HG03442 (cell line): ENCODE results near the gene PODXL.
"Not testable (repeated sequence)": the region's sequence is repeated elsewhere in the genome, so short reads cannot be mapped to it uniquely, and the experiment has no call there.

Experiments used
- ATAC-seq: cut with Tn5 transposase; IDR thresholded peaks from one replicate; pipeline ENCODE4 v1.9.1; 2021; ENCODE audit warnings: mild to moderate bottlenecking, moderate library complexity; ENCODE audit not compliant: unreplicated experiment

The PODXL gene

DNA sequence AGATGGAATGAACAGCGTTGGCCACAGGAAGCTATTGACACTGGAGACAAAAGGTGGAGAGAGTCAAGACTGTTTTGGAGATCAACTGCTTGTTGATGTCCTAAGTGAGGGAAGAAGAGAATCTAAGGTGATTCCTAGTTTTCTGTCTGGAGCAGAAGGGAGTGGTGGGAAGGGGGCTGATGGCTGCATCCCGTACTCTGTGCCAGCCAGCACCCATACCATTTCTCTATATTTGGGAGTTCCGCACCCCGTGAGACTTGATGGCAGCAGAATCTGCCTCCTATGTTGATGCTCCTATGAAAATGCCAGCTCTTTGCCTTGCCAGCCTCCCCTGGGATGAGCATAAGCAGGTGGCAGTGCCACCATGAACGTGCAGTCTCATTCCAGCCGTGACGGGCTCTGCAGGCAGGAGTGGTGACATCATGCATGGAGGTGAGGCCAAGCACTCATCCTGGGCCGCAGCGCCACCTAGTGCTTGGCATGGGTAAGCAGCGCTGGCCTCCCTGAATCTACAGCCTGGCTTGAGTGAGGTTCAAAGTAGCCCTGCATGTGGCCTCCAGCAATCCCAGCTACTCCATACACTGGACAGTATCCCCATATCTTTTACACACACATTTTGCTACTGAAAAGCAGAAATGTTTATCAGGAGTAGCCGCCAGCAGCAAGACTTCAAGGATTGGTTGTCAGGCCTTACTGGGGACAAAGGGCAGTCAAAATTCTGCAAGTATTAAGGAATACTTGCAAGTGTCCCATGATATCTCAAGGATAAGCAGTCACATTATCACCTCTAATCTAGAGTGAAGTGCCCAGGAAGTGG is 43.0 kb downstream of the PODXL start:
- ATAC-seq, result peak; percentile 83

DNA sequence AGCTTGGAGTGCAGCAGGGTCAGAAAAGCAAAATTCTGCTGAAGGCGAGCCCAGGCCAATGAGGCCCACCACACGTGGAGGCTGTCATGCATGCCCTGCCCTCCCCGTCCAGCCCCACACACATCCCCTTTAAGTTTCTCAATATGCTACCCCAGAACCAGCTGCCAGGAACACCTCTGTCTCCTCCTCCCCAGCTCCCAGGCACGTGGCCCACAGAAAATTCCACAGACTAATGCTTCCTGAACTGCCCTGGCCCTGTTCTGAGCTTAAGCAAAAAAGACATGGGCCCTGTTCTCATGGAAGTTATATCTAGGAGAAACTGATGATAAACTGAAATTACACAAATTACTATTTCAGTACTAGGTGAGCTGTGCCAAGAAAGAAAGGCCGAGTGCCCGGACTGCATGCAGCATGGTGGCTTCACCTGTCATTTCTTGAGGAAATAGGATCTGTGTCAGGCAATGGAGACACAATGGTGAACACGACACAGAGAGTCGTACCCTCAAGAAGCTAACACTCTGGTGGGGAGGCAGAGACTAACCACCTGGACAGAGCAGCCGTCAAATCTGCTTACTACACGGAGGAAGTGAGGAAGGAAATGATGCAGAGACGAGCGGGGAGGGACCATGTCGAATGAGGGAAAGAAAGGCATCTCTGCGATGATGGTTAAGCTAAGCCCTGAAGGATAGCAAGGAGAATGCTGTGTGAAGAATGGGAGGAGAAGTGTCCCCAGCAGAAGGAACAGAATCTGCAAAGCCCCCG is 44.5 kb downstream of the PODXL start:
- ATAC-seq, result no peak

DNA sequence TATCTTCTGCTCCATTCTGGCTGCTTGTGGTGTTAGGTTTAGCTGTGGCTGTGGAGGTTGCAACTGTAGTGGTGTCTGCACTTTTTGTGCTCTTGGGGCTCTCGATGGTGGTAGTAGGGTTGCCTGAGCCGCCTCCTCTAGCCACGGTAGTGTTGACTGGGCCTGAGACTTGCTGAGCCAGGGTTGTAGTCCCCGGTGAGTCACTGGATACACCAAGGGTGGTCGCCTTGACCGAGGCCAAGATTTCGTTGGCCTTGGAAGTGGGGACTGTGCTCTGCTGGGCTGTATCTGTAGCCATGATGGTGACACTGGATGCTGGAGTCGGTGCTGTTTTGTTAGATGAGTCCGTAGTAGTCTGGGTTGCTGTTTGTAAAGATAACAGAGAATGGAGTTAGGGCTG is 45.4 kb downstream of the PODXL start:
- ATAC-seq, result no peak

DNA sequence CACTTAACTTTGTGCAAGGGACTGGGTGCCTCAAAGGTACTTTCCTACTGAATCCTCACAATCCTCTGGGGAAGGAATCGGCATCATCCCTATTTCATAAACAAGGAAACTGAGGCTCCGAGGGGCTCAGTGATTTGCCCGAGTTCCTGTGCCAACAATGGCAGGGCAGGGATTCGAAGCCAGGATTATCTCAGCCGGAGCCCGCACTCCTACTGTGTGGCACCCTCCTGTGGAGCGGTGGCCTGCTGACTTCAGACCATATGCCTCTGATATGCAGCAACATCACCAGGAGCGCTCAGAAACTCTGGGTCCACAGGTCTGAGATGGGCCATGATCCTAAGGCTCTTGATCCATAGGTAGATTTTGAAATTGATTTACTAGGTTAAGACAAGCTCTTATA is 46.6 kb downstream of the PODXL start:
- ATAC-seq, result no peak

DNA sequence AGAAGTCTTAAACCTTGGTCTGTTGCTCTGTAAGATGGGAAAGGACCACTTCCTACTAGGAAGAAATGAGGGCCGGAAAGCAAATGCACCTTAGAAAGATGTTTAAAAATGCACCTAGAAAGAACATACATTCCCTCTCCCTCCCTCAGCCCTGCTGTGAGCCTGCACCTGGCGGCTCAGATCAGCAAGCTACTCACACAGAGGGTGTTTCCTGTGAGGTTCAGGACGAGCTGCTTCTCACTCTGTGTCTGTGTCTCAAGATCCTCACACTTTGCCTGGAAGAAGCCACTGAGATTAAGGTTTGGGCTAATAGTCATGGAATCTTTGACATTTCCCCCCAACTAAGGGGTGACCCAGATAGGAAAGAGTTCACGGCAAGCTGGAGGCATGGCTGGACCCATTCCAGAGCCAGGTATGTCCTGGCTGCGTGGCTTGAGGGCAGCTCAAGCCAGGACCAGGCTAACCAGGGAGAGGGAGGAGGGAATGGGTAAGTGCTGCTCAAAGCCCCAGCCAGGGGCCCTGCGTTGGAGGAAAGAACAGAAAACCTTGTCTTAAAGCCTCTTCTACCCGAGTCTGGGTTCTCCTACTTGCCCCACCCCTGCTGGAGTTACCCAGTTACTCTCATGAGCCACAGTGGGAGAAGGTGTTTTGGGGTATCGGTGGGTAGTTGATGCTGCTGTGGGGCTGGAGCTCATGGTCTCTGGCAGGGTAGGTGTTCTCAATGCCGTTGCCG is 47.5 kb downstream of the PODXL start:
- ATAC-seq, result no peak

DNA sequence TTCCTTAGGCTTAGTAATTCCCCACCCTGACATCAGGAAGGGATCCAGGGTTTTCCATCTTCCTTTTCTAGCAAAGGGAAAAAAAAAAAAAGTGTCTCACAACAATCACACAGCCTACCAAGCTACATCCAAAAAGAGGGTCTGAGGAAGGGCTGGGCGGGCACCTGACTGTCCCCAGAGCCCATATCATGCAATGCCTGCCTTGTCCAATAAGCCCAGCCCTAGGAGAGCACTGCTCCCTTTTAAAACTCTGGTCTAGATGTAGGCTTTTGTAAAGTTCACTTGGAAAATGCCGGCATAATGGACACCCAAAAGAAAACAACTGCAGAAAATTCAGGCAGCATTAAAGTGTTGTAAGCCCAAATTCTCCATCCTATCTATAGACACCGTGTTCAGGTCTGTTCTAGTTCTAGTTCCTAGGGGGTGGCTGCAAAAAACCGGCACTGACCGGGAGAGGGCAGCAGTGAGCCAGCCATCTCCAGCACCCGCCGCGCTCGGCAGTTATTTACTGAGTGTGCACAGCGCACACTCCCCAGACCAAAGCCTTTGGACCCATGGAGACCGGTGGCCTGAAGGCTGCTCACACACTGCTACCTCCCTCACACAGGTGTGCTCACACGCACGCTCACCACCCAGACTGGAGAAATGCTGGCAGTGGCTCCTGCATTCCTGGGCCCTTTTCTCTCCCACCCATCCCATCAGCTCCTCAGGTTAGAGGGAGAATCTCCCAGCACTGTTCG is 48.7 kb downstream of the PODXL start:
- peak; percentile 85 for ATAC-seq

DNA sequence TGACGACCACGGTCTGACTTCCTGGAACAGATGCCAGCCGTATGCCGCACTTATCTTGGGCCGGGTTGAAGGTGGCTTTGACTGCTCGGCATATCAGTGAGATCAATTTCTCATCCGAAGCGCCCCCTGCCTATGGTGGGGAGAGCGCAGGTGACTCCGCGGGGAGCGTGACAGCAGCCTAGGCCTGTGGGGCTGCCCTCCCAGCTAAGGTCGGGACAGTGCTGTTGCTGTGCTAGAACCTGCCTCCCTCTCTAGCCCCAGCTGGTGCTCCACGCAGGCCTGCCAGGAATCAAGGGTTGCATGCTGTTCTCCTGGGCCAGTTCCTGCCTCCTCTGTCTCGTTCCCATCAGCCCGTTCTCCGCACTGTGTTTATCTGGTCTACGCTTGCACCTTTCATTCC is 49.8 kb downstream of the PODXL start:
- ATAC-seq, result no peak

DNA sequence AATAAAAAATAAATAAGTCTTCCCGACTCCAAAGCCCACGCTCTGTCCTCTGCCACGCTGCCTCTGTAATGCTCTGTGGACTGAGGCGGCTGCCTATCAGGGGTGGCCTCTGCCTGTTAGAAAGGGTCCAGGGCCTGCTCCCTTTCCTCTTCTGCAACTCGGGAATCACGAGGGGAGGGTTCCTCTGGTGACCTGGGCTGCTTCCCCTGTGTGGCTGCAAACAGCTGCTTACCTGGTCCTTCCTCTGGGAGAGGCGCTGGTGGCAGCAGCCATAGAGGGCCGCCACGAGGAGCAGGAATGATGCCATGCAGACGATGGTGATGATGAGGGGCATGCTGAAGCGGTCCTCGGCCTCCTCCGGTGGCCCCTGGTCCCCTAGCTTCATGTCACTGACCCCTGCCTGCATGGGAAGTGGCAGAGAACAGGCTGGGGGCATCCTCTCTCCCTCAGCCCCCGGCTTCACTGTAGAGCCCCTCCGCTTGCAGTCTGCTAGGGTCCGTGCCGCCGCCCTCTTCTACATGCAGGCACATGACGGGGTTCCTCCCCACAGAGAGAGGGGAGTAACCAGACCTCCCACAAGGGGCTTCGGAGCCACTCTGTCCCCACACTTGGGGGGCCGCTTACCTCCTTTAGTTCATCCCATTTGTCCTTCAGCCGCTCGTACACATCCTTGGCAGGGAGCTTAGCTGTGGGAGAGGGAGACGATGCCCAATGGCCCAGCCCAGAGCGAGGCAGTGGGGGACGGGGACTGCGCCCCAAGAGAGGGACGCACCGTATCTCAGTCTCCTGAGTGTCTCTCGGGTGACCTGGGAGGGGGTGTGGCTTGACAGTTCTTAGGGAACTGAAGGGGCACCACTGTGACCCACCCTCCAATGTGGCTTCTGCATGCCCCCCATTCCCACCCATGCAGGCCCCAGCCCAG is 50.5 kb downstream of the PODXL start:
- ATAC-seq, result no peak

DNA sequence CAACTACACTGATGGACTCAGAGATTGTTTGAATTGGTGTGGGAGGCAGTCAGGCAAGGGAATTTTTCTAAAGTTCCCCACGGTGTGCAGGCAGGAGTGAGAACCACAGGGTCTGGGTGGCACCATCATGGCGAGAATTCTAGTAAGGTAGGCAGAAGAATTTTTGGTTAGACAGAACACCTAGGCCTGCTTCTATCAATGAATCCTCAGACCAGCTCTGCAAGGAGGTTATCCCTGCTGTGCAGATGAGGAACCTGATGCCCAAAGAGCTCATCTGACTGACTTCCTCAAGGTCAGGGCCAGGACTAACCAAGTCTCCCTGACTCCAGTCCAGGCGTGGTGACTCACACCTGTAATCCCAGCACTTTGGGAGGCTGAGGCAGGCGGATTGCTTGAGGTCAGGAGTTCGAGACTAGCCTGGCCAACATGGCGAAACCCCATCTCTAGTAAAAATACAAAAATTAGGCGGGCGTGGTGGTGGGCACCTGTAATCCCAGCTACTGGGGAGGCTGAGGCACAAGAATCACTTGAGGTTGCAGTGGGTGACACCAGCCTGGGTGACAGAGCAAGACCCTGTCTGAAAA is 51.3 kb downstream of the PODXL start:
- not testable (repeated sequence) for ATAC-seq

DNA sequence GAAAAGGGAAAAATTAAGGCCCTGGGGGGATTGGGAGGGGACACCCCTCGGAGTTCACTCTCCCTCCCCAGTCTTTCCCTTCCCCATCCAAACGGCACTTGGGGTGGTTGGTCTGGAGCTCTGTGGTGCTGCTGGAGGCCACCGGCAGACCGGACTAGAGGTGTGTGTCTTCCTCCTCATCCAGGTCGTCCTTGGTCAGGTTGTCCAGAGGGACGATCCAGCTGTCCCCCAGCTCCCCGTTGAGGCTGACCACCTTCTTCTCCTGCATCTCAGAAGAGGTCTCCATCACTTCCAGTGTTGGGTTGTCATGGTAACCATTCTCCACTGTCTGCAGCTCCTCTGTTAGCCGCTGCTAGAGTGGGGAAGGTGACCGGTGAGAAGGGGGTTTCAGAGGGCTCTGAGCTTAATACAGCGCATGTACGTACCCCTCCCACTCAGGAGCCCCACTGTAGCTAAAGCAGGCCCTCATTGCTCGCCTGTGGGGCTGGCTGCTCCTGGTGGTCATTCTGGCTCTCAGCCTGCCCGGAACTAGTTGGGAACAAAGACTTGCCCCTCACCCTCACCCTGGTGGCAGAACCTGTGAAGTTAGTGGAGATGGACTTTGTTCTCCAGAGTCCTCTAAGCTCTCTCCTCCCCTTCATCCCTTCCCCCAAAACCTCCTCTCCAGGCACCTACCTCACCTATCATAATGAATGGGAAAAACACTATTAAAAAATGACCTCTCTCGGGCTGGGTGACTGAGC is 52.1 kb downstream of the PODXL start:
- ATAC-seq, result no peak

DNA sequence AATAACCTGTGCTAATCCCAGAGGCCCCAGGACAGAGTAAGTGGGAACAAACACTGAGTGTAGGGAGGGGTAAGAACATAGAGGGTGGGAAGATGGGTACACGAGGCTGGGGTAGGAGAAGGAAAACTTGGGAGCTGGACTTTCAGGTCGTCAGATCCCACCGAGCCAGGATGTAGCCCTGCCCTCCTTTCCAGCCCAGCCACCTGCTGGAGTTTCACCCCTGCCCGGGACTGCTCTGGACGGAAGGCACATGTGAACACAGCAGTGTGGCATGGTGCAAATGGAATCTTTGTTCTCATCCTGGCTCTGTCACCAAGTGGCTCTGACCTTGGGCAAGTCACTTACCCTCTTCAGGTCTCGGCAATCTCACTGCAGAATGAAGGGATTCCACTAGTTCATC is 52.8 kb downstream of the PODXL start:
- no peak for ATAC-seq

DNA sequence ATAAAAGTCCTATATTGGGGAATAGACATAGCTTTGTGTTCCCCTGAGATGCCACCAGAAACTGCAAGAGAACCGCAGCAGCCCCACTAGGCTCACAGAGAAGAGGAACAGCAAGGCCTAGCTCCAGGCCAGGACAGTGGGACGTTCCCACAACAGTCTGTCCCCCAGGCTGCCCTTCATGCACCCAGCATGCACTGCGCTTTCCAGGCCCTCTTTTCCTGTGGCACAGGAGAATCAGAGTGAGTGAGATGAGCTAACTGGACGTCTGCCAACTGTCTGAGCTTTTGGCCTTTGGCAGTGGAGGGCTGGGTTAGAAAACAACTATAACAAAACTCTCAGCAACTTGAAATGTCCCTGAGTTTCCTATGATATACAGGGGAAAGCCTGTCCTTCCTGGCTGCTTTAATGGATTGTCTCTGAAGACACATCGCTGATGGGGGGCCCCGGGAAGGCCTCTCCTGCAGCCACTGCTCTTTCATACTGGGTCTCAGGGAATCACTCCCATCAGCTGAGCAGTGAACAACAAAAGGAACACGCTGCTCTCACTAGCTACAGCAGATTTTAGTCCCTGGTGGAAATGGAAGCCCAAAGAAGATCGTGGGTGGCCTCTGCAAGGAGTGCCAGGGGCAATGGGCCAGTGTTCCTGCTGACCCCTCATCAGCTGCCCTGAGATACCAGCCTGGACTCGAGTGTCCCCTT is 53.5 kb downstream of the PODXL start:
- ATAC-seq, result no peak

DNA sequence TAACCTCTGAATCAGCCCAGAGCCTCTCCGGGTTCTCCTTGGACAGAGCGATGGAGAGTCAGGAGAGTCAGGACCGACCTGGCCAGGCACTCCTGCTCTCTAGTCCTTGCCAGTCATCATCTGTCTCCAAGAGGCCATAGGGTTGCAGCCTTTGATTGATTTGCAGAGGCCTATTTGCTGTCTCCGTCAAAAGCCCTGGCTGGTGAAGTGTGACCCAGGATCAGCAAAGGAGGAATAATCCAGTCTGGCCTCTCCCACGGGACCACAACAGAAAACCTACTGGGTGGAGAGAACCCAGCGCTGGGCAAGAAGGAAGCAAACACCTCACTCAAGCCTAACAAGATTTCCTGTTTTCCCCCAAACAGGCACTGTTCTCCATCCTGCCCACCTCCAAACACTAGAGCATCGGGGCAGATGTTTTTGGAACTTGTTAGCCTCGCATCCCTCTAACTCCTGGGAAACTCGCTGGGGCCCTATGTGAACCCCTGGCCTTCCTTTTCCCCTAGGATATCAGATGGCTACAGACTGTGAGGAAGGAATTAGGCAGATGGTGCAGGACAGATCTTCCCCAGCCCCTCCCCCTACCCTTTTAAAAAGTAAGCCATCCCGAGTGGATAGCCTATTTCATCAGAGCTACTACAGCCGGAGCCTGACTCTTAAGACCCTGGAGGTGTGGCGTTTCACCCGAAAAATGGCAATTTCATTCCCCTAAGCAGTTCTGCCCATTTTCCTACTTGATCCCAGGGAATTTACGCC is 54.3 kb downstream of the PODXL start:
- ATAC-seq, result no peak

DNA sequence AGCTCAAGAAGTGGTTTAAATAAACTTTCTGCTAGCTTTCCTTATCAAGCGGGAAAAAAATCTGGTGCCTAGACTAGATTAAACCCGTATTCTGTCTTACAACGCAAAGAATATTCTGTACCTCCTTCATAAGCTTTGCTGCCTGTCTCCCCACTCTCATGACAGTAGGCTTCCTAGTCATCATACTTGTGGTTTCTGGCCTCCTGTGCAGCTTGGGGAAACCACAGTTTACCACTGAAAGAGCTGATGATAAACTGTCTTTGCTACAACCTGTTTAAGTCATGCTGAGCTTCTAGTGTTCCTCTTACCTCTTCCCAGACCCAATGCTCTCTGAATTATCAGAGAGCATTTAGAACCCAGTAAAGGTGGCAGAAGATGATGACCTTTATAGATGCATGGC is 55.0 kb downstream of the PODXL start:
- ATAC-seq, result peak; percentile 81

DNA sequence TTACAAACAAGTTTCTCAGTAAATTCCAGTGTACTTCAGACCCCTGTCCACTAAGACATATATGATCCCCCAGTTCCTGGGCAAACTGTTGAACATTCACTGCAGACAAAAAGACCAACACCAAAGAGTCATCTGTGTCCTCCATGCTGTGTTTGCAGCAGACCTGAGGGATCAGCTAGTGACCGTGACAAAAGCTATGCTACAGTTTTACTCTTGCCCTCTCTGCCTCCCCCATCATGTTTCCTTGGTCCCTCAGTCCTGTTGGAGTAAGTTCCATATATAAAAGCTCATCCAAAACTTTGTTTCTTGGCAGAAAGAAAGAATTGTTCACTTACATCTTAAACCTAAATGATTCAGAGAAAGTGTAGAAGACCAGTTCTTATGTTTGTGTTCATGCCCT is 56.1 kb downstream of the PODXL start:
- no peak for ATAC-seq

DNA sequence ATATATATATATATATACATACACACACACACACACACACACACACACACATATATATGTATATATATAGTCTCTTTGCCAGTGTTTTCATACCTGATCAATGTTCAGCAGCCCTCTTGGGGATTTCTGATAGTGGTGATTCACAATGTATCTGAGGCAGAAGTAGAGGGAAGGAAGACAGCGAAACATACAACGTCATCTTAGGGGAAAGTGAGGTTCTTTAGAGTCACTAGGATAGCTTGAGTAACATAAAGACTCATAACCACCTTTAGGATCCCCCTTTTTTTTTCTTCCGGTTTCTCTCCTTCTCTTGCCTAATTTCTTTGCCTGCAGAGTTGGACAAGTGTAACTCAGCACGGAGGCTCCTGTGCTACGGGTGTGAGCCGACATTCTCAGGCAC is 56.6 kb downstream of the PODXL start:
- no peak for ATAC-seq

DNA sequence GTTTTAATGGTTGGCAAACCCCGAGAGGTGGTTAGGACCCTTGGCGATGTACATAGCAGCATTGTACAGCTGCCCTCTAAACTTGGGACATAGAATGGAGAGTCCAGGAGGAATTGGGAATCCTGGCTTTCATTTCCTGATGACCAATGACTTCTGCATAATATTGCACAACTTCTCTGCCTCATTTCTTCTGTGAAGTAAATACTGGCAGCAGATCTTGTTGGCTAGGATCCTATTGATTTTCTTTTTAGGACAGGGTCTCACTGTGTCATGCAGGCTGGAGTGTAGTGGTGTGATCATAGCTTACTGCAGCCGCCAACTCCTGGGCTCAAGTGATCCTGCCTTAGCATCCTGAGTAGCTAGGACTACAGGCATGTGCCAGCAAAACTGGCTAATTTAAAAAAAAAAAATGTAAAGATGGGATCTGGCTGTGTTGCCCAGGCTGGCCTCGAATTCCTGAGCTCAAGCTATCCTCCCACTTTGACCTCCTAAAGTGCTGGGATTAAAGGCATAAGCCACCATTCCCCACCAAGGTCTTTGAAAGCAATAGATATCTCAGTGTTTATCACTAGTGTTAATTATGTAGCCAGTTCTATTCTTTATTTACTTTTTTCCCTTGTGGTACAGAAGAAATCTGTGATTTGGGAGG is 58.1 kb downstream of the PODXL start:
- no peak for ATAC-seq
